HEK293 (cell line): Measurements from ENCODE around the gene CACNA1D.

Experiments
- CTCF ChIA-PET: fragments of 350-600 bp; formaldehyde crosslinking; extraction: SDS; loops from one replicate; lab custom pipeline; 2021; ENCODE audit warnings: antibody characterized with exemption; lab: Yijun Ruan, JAX
- POLR2A ChIA-PET: fragments of 300-600 bp; formaldehyde crosslinking; extraction: SDS; loops from one replicate; lab custom pipeline; 2020; ENCODE audit warnings: antibody characterized with exemption, inconsistent platforms; lab: Yijun Ruan, JAX
- H3K27ac ChIP-seq: fragments of 200-500 bp; sonication (Bioruptor generic); 2 replicates; pipeline ENCODE4 v1.5.1; 2014; ENCODE audit warnings: low read depth, low read length, control low read depth, inconsistent platforms; ENCODE audit errors: extremely low read depth
- H3K36me3 ChIP-seq, 2 experiments: fragments of 200-500 bp in 1 of 2; sonication (Bioruptor generic) in 1 of 2; 1 replicate in 1 of 2; 2 replicates in 1 of 2; pipeline ENCODE4 v1.5.1; 2014 to 2017; ENCODE audit warnings: inconsistent platforms in 2 of 2, low read length in 2 of 2; ENCODE audit not compliant: control insufficient read depth in 2 of 2, insufficient read depth in 1 of 2
- H3K4me1 ChIP-seq: fragments of 200-500 bp; sonication (Bioruptor generic); 2 replicates; pipeline ENCODE4 v1.5.1; 2014; ENCODE audit warnings: mild to moderate bottlenecking, low read length, inconsistent platforms; ENCODE audit not compliant: control insufficient read depth, insufficient read depth
- H3K4me3 ChIP-seq: 2 replicates; pipeline ENCODE4 v1.5.1; 2011; ENCODE audit warnings: low read depth, mild to moderate bottlenecking, control low read depth, low read length, moderate library complexity
- H3K9me3 ChIP-seq: fragments of 200-500 bp; sonication (Bioruptor generic); 2 replicates; pipeline ENCODE4 v1.5.1; 2014; ENCODE audit warnings: low read depth, low read length, inconsistent platforms; ENCODE audit not compliant: control insufficient read depth, insufficient read depth
- GFI1B ChIP-seq: fragments of 450-650 bp; formaldehyde crosslinking; IDR thresholded peaks from 2 replicates; pipeline ENCODE4 v1.5.1; 2016; ENCODE audit warnings: missing biosample characterization, missing genetic modification characterization
- HOXC10 ChIP-seq: sonication (generic); formaldehyde crosslinking; IDR thresholded peaks from 2 replicates; pipeline ENCODE4 v1.8.1; 2023; ENCODE audit warnings: mild to moderate bottlenecking, missing genetic modification reagents
- KLF16 ChIP-seq: fragments of 450-650 bp; formaldehyde crosslinking; IDR thresholded peaks from 2 replicates; pipeline ENCODE4 v1.5.1; 2017; ENCODE audit warnings: missing biosample characterization, missing genetic modification characterization
- SCRT2 ChIP-seq: fragments of 450-650 bp; formaldehyde crosslinking; IDR thresholded peaks from 2 replicates; pipeline ENCODE4 v1.5.1; 2016; ENCODE audit warnings: missing biosample characterization, missing genetic modification characterization
- TRIM28 ChIP-seq: IDR thresholded peaks from 2 replicates; pipeline ENCODE4 v1.6.1; 2011; ENCODE audit warnings: low read length, control low read depth, borderline replicate concordance
- YY1 ChIP-seq: fragments of 450-650 bp; formaldehyde crosslinking; IDR thresholded peaks from 2 replicates; pipeline ENCODE4 v1.5.1; 2018; ENCODE audit warnings: missing biosample characterization, missing genetic modification characterization
- ZNF121 ChIP-seq: fragments of 450-650 bp; formaldehyde crosslinking; IDR thresholded peaks from 2 replicates; pipeline ENCODE4 v1.5.1; 2016; ENCODE audit warnings: missing biosample characterization, missing genetic modification characterization
- ZNF133 ChIP-seq: fragments of 450-650 bp; formaldehyde crosslinking; IDR thresholded peaks from 2 replicates; pipeline ENCODE4 v1.5.1; 2016; ENCODE audit warnings: missing biosample characterization, missing genetic modification characterization
- ZNF184 ChIP-seq: fragments of 450-650 bp; IDR thresholded peaks from 2 replicates; pipeline ENCODE4 v1.5.1; 2018; ENCODE audit warnings: missing biosample characterization, mild to moderate bottlenecking, missing genetic modification characterization
- ZNF2 ChIP-seq: fragments of 450-650 bp; formaldehyde crosslinking; IDR thresholded peaks from 2 replicates; pipeline ENCODE4 v1.5.1; 2016; ENCODE audit warnings: missing biosample characterization, missing genetic modification characterization
- ZNF501 ChIP-seq: fragments of 450-650 bp; formaldehyde crosslinking; IDR thresholded peaks from 2 replicates; pipeline ENCODE4 v1.5.1; 2016; ENCODE audit warnings: missing biosample characterization, missing genetic modification characterization
- ZNF548 ChIP-seq: fragments of 450-650 bp; formaldehyde crosslinking; IDR thresholded peaks from 2 replicates; pipeline ENCODE4 v1.5.1; 2016; ENCODE audit warnings: missing biosample characterization, missing genetic modification characterization
- ZNF600 ChIP-seq: fragments of 450-650 bp; formaldehyde crosslinking; IDR thresholded peaks from 2 replicates; pipeline ENCODE4 v1.5.1; 2016; ENCODE audit warnings: missing biosample characterization, missing genetic modification characterization
- ZNF654 ChIP-seq: fragments of 450-650 bp; formaldehyde crosslinking; IDR thresholded peaks from 2 replicates; pipeline ENCODE4 v1.5.1; 2016; ENCODE audit warnings: low read depth, missing biosample characterization, missing genetic modification characterization
- ZNF660 ChIP-seq: fragments of 450-650 bp; IDR thresholded peaks from 2 replicates; pipeline ENCODE4 v1.5.1; 2018; ENCODE audit warnings: missing biosample characterization, mild to moderate bottlenecking, missing genetic modification characterization
- ZNF791 ChIP-seq: fragments of 450-650 bp; formaldehyde crosslinking; IDR thresholded peaks from 2 replicates; pipeline ENCODE4 v1.5.1; 2016; ENCODE audit warnings: missing biosample characterization, missing genetic modification characterization
- ZNF792 ChIP-seq: fragments of 450-650 bp; formaldehyde crosslinking; IDR thresholded peaks from 2 replicates; pipeline ENCODE4 v1.5.1; 2016; ENCODE audit warnings: missing biosample characterization, missing genetic modification characterization
- TF ChIP-seq, protein P1 (sequence below): fragments of 450-650 bp; formaldehyde crosslinking; IDR thresholded peaks from 2 replicates; pipeline ENCODE4 v1.5.1; 2016; ENCODE audit warnings: missing biosample characterization, missing genetic modification characterization, low read depth
- TF ChIP-seq, protein P2 (sequence below): fragments of 450-650 bp; formaldehyde crosslinking; conservative IDR thresholded peaks from 2 replicates; pipeline ENCODE4 v1.5.1; 2016; ENCODE audit warnings: low read depth, missing biosample characterization, missing genetic modification characterization
- TF ChIP-seq, protein P3 (sequence below): fragments of 450-650 bp; formaldehyde crosslinking; IDR thresholded peaks from 2 replicates; pipeline ENCODE4 v1.5.1; 2016; ENCODE audit warnings: missing biosample characterization, missing genetic modification characterization

CACNA1D gene

DNA sequence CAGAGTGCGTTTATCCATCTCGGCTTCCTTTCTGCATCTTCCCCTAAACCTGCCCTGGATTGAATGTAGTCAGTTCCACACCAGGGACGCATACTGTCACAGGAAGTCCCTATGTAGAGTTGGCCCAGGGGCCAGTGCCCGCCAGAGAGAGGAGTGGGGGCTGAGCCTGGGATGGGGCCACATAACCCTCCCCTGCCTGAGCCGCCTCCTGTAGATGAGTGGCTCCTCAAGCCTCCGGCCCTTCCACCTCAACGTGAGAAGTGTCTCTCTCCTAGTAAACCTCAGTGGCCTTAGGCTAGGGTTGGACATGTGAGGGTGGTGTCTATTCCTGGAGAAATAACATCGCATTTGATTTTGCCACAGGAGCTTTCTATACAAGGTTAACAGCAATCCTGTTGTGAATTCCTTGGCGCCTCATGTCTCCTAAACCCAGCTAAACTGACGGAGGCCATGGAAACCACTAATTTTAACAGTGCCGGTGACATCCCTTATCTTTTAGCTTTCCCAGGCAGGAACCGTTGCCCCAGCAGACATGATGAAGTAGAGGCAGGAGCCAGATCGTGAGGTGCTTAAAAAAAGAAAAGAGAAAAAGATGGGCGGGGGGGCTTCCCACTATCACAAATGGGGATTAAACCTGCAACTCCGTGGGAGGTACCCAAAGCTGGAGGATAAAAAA lies 180.7 kb downstream of the CACNA1D start:
- ChIA-PET POLR2A (no interaction called here), CTCF (interaction anchor here (0.7 kb wide), 1 partner anchor 177 kb away, joined by 3 read pairs; no protein-coding TSS in a partner anchor)
- H3K27ac ChIP-seq: no peak overlapping the region
- TF ChIP-seq YY1 (tag by site-specific recombination) (no peak), ZNF501 (tag by site-specific recombination) (no peak), ZNF660 (no peak), ZNF121 (tag by site-specific recombination) (no peak), ZNF133 (no peak)
- H3K4me3 ChIP-seq: no peak overlapping the region
- no peaks in the 10 kb centered on the region for H3K4me1 ChIP-seq
- H3K36me3 ChIP-seq: no peaks in the 10 kb centered on the region
- H3K9me3 ChIP-seq: no peaks in the 10 kb centered on the region

DNA sequence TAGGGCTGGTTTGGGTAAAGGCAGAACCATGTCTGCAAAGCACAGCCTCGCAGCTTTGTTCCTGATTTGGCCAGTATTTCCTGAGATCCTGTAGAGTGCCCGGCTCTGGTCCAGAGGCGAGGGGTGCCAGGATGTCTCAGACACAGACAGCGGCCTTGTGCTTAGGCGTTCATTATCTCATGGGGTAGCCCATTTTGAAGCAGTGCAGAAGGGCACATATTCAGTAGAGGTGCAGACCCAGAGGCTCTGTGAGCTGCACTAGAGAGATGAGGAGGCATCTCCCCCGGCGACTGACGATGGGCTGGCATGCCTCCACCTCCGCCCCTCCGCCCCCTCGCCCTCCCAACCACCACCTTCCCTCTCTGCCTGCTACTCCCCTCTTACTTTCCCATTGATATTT lies 181.5 kb downstream of the CACNA1D start:
- CTCF ChIA-PET: no interaction called here

DNA sequence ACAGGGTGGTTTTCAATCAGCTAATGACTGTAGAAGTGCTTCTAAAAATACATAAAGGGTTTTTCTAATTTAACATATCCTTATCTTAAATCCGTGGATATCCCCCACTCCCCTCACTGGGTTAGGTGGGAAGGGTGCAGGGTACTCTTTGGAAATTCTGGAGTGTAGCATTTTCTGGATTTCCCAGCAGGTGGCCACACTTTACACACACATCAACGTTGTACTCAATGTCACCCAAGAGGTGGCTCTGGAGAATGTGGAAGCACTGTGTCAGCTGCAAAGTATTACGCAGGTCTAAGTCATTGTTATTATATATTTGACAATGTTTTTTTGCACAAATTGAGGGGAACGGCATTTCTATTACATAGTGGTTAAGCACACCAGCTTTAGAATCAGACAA lies 183.0 kb downstream of the CACNA1D start:
- H3K27ac ChIP-seq: no peak overlapping the region
- no peak overlapping the region for H3K4me3 ChIP-seq
- ChIA-PET POLR2A (no interaction called here), CTCF (interaction anchor here (1.4 kb wide), 1 partner anchor 33 kb away, joined by 4 read pairs; no protein-coding TSS in a partner anchor)
- H3K36me3 ChIP-seq: no peaks in the 10 kb centered on the region
- no peaks in the 10 kb centered on the region for H3K9me3 ChIP-seq
- no peaks in the 10 kb centered on the region for H3K4me1 ChIP-seq
- TF ChIP-seq ZNF654 (no peak), KLF16 (no peak), ZNF792 (tag by site-specific recombination) (no peak), TRIM28 (no peak), ZNF2 (no peak), HOXC10 (no peak)
- TF ChIP-seq, protein P1, sequence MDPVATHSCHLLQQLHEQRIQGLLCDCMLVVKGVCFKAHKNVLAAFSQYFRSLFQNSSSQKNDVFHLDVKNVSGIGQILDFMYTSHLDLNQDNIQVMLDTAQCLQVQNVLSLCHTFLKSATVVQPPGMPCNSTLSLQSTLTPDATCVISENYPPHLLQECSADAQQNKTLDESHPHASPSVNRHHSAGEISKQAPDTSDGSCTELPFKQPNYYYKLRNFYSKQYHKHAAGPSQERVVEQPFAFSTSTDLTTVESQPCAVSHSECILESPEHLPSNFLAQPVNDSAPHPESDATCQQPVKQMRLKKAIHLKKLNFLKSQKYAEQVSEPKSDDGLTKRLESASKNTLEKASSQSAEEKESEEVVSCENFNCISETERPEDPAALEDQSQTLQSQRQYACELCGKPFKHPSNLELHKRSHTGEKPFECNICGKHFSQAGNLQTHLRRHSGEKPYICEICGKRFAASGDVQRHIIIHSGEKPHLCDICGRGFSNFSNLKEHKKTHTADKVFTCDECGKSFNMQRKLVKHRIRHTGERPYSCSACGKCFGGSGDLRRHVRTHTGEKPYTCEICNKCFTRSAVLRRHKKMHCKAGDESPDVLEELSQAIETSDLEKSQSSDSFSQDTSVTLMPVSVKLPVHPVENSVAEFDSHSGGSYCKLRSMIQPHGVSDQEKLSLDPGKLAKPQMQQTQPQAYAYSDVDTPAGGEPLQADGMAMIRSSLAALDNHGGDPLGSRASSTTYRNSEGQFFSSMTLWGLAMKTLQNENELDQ (tag by site-specific recombination): no peak

More for the DNA sequence above, 181.5 kb downstream of the CACNA1D start:
- Histone ChIP-seq H3K4me3 (no peak overlapping the region), H3K36me3 (no peaks in the 10 kb centered on the region), H3K27ac (no peak overlapping the region), H3K9me3 (no peaks in the 10 kb centered on the region), H3K4me1 (no peaks in the 10 kb centered on the region)
- TF ChIP-seq, protein P2, sequence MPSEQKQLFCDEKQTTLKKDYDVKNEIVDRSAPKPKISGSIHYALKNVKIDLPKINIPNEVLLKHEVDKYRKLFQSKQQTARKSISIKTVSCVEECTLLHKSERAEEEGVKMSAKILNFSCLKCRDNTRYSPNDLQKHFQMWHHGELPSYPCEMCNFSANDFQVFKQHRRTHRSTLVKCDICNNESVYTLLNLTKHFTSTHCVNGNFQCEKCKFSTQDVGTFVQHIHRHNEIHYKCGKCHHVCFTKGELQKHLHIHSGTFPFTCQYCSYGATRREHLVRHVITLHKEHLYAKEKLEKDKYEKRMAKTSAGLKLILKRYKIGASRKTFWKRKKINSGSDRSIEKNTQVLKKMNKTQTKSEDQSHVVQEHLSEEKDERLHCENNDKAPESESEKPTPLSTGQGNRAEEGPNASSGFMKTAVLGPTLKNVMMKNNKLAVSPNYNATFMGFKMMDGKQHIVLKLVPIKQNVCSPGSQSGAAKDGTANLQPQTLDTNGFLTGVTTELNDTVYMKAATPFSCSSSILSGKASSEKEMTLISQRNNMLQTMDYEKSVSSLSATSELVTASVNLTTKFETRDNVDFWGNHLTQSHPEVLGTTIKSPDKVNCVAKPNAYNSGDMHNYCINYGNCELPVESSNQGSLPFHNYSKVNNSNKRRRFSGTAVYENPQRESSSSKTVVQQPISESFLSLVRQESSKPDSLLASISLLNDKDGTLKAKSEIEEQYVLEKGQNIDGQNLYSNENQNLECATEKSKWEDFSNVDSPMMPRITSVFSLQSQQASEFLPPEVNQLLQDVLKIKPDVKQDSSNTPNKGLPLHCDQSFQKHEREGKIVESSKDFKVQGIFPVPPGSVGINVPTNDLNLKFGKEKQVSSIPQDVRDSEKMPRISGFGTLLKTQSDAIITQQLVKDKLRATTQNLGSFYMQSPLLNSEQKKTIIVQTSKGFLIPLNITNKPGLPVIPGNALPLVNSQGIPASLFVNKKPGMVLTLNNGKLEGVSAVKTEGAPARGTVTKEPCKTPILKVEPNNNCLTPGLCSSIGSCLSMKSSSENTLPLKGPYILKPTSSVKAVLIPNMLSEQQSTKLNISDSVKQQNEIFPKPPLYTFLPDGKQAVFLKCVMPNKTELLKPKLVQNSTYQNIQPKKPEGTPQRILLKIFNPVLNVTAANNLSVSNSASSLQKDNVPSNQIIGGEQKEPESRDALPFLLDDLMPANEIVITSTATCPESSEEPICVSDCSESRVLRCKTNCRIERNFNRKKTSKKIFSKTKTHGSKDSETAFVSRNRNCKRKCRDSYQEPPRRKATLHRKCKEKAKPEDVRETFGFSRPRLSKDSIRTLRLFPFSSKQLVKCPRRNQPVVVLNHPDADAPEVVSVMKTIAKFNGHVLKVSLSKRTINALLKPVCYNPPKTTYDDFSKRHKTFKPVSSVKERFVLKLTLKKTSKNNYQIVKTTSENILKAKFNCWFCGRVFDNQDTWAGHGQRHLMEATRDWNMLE (tag by site-specific recombination): no peak
- TF ChIP-seq ZNF600 (no peak), ZNF791 (tag by site-specific recombination) (no peak), GFI1B (tag by site-specific recombination) (no peak), ZNF548 (tag by site-specific recombination) (no peak), SCRT2 (tag by site-specific recombination) (no peak), ZNF184 (no peak), ZNF2 (no peak)
- TF ChIP-seq, protein P3, sequence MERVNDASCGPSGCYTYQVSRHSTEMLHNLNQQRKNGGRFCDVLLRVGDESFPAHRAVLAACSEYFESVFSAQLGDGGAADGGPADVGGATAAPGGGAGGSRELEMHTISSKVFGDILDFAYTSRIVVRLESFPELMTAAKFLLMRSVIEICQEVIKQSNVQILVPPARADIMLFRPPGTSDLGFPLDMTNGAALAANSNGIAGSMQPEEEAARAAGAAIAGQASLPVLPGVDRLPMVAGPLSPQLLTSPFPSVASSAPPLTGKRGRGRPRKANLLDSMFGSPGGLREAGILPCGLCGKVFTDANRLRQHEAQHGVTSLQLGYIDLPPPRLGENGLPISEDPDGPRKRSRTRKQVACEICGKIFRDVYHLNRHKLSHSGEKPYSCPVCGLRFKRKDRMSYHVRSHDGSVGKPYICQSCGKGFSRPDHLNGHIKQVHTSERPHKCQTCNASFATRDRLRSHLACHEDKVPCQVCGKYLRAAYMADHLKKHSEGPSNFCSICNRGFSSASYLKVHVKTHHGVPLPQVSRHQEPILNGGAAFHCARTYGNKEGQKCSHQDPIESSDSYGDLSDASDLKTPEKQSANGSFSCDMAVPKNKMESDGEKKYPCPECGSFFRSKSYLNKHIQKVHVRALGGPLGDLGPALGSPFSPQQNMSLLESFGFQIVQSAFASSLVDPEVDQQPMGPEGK (tag by site-specific recombination): no peak
- POLR2A ChIA-PET: no interaction called here
